ENCODE measurements around the gene SLC35E3. TPM values are rescaled to one million over a fixed set of nuclear protein-coding genes. Genes with fewer than 3 reads are reported as not detected.

Gene SLC35E3
- total RNA-seq: 5.7 and 6.5 TPM in 2 replicates

GRCh38 chr12:68745904-68746571 is at the start of gene SLC35E3:
Gene SLC35E3, plus strand, starts transcription at chr12:68746176. Its CDS starts 202 bp downstream, at chr12:68746378.

DNA sequence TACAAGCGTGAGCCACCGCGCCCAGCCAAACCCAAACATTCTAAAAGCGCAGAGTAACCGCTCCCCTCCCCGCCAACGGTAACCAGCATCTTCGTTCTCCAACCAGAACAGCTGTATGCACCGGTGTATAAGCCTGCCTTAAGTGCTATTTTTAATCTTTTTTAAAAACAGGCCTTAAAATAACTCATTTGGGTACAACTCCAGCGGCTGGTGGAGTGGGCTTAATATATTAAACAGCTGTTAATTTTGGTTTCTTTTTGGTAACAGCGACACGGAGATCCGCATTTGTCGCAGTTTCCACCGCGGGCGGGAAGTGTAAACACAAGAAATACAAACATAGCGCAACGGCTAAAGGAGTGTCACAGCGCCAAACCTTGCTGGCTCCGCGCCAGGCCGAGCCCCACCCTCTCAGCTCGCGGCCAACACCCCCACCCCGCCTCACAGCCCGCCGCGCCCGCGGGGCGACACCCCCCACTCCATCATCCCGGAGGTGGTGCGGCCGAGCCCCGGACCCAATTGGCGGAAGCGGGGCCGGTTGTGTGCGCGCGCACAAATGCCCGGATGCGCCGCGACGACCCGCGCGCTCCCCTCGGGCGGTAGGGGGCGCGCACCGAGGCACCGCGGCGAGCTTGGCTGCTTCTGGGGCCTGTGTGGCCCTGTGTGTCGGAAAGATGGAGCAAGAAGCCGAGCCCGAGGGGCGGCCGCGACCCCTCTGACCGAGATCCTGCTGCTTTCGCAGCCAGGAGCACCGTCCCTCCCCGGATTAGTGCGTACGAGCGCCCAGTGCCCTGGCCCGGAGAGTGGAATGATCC is 61.8 kb downstream of the SLC35E3 start, which contains the start of gene MDM2:
TSS of gene MDM2 (plus strand) at position 602 of the 812 bp plus-strand sequence. CDS start 301 bp downstream, outside the sequence.

Other genes starting within 250 kb of the SLC35E3 start
- 231 and 266 TPM in 2 replicates for gene RAP1B, start 135.3 kb upstream of the SLC35E3 start, total RNA-seq
- gene NUP107, start 59.2 kb upstream of the SLC35E3 start, total RNA-seq: 48.6 and 66.2 TPM in 2 replicates
- 137 and 250 TPM in 2 replicates for gene MDM2, start 62.0 kb downstream of the SLC35E3 start, total RNA-seq
- 7.7 and 11.1 TPM in 2 replicates for gene CPM, start 187.0 kb downstream of the SLC35E3 start, total RNA-seq